ENCODE measurements around the gene GMDS.

GRCh38 chr6:1923449-1923848 lies 322.0 kb downstream of the GMDS start:
- no peak for TF ChIP-seq CTCF (IDR thresholded peaks at IDR 0.05; ENCODE audit: low read length)
- no peak for TF ChIP-seq EZH2 (optimal IDR thresholded peaks at IDR 0.05; ENCODE audit: low read depth, low read length)
